Endothelial cell (in vitro differentiated cells): ENCODE measurements around the gene ABI3BP. TPM values are rescaled to one million over a fixed set of nuclear protein-coding genes. Genes with fewer than 3 reads are reported as not detected.

Source experiments
- DNase-seq: peaks from one replicate; pipeline ENCODE4 v3.0.0; 2021; ENCODE audit warnings: low spot score
- H3K27ac Mint-ChIP-seq: one replicate; pipeline ENCODE4 v1.8.0; 2021; ENCODE audit warnings: mixed read lengths, inconsistent platforms; ENCODE audit not compliant: unreplicated experiment
- H3K27me3 Mint-ChIP-seq: one replicate; pipeline ENCODE4 v1.8.0; 2021; ENCODE audit warnings: mild to moderate bottlenecking, moderate library complexity, mixed read lengths, inconsistent platforms; ENCODE audit not compliant: unreplicated experiment
- H3K36me3 Mint-ChIP-seq: one replicate; pipeline ENCODE4 v1.8.0; 2021; ENCODE audit warnings: mild to moderate bottlenecking, low read depth, mixed read lengths, inconsistent platforms; ENCODE audit not compliant: unreplicated experiment
- H3K4me1 Mint-ChIP-seq: one replicate; pipeline ENCODE4 v1.8.0; 2021; ENCODE audit warnings: mild to moderate bottlenecking, mixed read lengths, inconsistent platforms; ENCODE audit not compliant: unreplicated experiment
- H3K4me3 Mint-ChIP-seq: one replicate; pipeline ENCODE4 v1.8.0; 2021; ENCODE audit warnings: mild to moderate bottlenecking, mixed read lengths, inconsistent platforms; ENCODE audit not compliant: unreplicated experiment
- H3K9me3 Mint-ChIP-seq: one replicate; pipeline ENCODE4 v1.8.0; 2021; ENCODE audit warnings: mixed read lengths, inconsistent platforms; ENCODE audit not compliant: unreplicated experiment
- CTCF ChIP-seq: fragments of 200-600 bp; sonication (generic); IDR thresholded peaks from one replicate; pipeline ENCODE4 v1.5.0; 2021; ENCODE audit warnings: antibody characterized with exemption; ENCODE audit not compliant: unreplicated experiment
- total RNA-seq: library from RNA; stranded (reverse); fragmentation: NEBNext Ultra II Directional; extraction: Animal tissue kit (Norgen Biotek cat#: 25700); gene quantifications from one replicate; pipeline ENCODE4 v1.2.1, GENCODE V29; 2021; ENCODE audit not compliant: unreplicated experiment

ABI3BP gene
- total RNA-seq, 1 donor from 2014 or later: 0.26 TPM

DNA sequence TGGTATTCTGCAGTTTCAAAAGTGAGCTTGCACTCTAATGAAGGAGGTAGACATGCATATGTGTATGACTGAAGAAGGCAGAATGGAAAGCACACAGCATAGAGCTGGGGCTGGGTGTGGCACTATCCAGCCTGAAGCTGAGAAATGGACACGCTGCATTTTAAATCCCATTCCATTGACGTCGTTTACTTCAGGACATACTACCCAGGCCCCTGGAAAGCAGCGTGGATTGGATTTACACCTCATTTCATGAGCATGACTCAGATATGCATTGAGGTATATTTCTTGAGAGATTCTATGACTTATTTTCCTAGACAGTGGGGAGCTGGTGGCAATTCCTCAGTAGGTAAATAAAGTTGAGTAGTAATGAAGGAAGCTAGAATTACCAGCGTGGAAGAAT is 101.4 kb downstream of the ABI3BP start:
- no peaks in the 10 kb centered on the region for H3K27me3 Mint-ChIP-seq
- H3K4me3 Mint-ChIP-seq: no peak overlapping the region
- H3K36me3 Mint-ChIP-seq: no peaks in the 10 kb centered on the region
- H3K9me3 Mint-ChIP-seq: no peaks in the 10 kb centered on the region
- TF ChIP-seq CTCF: no peak
- H3K27ac Mint-ChIP-seq: no peak overlapping the region
- peaks cover 2% of the 10 kb centered on the region for H3K4me1 Mint-ChIP-seq
- no peak for DNase-seq

GRCh38 chr3:100891033-100891432 is 102.2 kb downstream of the ABI3BP start:
- no peak for TF ChIP-seq CTCF
- H3K27me3 Mint-ChIP-seq: no peaks in the 10 kb centered on the region
- H3K36me3 Mint-ChIP-seq: no peaks in the 10 kb centered on the region
- DNase-seq: no peak
- no peaks in the 10 kb centered on the region for H3K9me3 Mint-ChIP-seq
- no peak overlapping the region for H3K4me3 Mint-ChIP-seq
- peaks cover 2% of the 10 kb centered on the region for H3K4me1 Mint-ChIP-seq
- no peak overlapping the region for H3K27ac Mint-ChIP-seq

GRCh38 chr3:100888881-100889280 is 104.3 kb downstream of the ABI3BP start:
- Mint-ChIP-seq H3K4me1 (peaks cover 2% of the 10 kb centered on the region), H3K27ac (no peak overlapping the region), H3K9me3 (no peaks in the 10 kb centered on the region), H3K36me3 (no peaks in the 10 kb centered on the region), H3K4me3 (no peak overlapping the region), H3K27me3 (no peaks in the 10 kb centered on the region)
- no peak for TF ChIP-seq CTCF
- no peak for DNase-seq

- Mint-ChIP-seq H3K27ac (no peak overlapping the region), H3K4me3 (no peak overlapping the region)
Observed at GRCh38 chr3:100882571-100882984, 110.6 kb downstream of the ABI3BP start.

GRCh38 chr3:100880845-100881244 is 112.4 kb downstream of the ABI3BP start:
- no peak for TF ChIP-seq CTCF
- Mint-ChIP-seq H3K27me3 (no peaks in the 10 kb centered on the region), H3K36me3 (no peaks in the 10 kb centered on the region), H3K27ac (no peak overlapping the region), H3K4me1 (peaks cover 2% of the 10 kb centered on the region), H3K4me3 (no peak overlapping the region), H3K9me3 (no peaks in the 10 kb centered on the region)
- no peak for DNase-seq

More at GRCh38 chr3:100882571-100882984, 110.6 kb downstream of the ABI3BP start:
- TF ChIP-seq CTCF: no peak
- Mint-ChIP-seq H3K4me1 (peaks cover 2% of the 10 kb centered on the region), H3K9me3 (no peaks in the 10 kb centered on the region), H3K27me3 (no peaks in the 10 kb centered on the region), H3K36me3 (no peaks in the 10 kb centered on the region)
- no peak for DNase-seq
